HG03175 (cell line): ENCODE data around the gene CHURC1.

ENCODE experiments used
- ATAC-seq: cut with Tn5 transposase; IDR thresholded peaks from one replicate; pipeline ENCODE4 v1.9.1; 2021; ENCODE audit warnings: mild to moderate bottlenecking, moderate library complexity; ENCODE audit not compliant: unreplicated experiment

Gene CHURC1

DNA sequence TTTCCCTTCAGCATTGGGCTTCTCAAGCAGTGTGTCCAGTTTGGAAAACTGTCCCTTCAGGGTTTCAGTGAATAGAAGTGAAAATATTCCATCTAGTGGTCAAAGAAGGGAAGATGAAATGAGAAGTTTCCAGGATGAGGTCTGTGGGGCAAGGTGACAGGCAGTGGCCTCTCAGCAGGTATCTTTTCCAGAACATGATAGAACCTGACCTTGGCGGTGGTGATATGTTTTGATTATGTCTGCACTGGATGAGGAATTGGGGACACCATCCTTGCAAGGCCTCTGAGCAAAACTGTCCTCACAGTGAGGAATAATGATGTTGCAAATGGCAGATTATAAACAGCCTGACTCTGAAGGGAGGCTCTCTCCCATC is 23.6 kb downstream of the CHURC1 start:
- ATAC-seq = no peak

DNA sequence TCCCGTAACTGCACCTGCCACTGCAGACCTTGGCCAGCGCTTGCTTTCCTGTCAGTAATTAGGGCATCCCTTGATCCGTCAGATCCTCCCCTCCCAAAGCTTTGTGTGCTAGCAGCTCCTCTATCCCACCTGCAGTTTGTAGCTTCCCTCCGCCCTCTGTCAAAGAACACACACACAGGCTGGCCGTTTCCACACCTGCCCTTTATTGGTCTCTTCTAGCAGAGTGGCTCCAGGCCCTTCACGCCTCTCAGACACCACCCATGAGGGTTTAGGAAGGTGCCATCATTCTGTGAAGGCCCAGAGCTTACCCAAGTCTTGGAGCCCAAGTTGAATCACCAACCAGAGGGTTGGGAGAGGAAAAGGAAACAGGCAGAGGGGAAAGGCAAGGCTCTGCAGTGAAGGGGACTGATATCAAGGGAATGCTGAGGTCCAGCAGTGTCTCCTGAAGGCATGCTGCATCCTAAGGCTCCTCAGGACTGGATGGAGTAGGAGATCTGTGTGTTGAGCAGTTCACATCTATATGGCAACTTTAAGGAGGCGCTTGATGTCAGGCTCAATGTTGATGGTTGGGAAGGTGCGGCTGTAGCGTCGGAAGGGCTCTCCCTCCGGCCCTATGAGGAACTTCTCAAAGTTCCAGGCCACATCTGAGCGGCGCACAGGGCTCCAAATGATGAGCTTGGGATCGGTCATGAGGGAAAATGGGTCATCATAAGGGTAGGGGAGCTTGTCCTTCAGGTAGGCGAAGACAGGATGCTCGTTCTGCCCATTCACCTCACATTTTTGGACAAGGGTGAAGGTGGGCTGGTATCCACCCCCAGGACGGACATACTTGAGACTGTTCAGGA is 24.9 kb downstream of the CHURC1 start:
- ATAC-seq = no peak

DNA sequence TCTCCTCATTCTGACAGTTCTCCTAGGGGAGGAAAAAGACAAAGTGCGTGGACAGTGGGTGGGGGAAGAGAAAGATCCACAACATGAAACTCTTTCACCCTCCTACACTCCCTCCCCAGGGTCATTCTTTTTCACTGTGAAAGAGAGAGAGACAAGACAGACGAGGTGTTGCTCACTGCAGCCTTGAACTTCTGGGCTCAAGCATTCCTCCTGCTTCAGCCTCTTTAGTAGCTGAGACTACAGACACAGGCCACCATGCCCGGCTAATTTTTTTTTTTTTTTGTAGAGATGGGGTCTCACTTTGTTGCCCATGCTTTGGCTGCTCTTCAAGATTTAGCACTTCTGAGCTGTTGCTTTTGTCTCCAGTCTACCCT is 25.5 kb downstream of the CHURC1 start:
- ATAC-seq = no peak

DNA sequence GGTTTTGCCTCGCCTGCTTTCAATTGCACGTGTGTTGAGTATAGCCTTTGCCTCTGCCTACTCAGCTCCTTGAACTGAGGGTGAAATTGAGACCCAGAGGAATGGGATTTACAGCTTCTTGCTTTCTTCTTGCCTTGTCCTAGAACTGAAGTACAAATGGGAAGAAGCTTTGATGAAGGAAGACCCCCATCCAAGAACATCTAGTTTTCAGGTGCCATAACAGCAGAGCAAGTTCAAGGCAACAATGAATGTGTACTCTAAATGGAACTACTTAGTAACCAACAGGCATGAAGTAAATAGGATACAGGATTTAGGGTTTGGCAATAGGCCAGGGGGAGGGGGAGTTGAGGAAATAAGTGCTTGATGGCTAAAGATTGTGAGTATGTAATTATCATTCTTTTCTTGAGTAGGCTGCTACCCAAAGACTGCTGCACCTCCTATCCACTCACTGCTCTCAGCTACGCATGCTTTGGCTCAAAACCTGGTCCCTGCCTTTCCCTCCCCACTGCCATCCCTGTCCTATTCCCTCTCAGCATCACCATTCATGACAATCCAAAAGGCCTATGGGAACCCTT is 26.2 kb downstream of the CHURC1 start:
- ATAC-seq = no peak

DNA sequence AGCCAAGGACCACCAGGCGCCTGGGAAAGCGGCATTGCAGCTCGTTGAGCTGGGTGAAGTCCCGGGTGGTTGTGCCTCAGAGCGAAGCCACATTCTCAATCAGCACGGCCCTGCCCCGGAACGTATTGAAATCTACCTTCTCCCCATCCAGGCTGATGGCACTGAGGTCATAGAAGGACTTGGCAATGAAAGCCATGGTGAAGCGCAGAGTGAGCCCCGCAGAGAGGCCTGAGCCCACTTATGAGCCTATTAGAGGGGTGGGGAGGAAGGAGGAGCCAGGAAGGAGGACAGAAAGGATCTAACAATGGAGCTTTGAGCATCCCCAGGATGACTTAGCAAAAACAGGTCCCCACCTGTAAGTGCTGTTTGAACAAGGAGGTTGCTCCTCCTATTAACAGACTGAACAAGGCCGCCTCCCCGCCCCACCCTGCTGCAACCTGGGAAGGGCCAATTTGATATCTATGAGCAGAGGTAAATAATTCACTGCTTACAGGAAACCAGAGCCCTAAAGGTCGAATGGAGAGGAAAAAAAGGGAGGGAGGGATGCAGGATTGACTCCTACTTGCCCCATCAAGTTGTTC is 28.4 kb downstream of the CHURC1 start, which contains the start of gene GPX2:
Gene GPX2 (minus strand): TSS at position 215 of the 581 bp plus-strand sequence. CDS start 19 bp downstream, at position 196.
- no peak for ATAC-seq

DNA sequence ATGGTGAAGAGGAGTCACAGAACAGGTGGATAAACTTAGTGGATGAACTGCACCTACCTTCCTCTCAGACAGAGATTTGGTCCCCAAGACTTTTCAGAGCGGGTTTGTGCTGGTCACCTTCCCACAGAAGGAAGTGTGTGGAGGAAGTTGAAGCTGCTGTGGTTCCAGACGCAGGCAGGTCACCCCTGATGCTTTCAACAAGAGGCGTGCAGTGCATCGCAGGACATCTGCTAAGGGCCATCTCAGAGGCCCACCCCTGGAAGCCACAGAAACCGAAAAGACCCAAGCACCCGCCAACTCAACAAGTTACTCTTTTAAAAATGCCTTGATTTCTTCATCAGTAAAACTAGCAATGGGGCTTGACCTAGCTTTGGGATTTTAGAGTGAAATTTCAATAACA is 29.3 kb downstream of the CHURC1 start:
- ATAC-seq = no peak

DNA sequence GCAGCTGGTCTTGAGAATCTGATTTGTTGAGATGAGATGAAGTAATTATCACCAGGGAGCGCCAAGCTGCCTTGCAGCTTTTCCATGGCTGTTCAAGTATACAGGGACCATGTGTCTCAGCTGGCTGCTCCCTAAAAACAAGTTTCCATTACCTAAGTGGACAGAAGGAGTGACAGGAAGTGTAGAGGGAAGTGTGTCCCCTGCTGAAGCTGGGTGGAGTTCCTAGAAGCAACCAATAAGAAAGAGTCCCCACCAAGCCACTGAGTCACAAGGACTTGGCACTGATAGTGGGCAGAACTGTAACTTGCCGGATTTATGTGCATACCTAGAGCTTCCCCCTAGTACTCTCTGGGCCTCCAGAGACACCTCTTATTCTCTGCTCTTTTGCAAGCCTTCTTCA is 29.8 kb downstream of the CHURC1 start:
- ATAC-seq = no peak

DNA sequence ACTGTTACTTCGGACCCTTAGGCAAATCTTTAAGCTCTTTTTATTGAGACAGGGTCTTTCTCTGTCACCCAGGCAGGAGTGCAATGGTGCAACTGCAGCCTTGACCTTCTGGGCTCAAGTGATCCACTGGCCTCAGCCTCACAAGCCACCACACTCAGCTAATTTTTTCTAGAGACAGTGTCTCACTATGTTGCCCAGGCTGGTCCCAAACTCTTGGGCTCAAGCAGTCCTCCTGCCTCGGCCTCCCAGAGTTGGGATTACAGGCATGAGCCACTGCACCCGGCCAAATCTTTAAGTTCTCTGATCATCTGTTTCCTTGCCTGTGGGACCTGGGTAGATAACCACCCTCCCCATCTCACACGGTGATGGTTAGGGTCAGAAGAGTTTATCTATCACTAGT is 30.6 kb downstream of the CHURC1 start:
- ATAC-seq = no peak

DNA sequence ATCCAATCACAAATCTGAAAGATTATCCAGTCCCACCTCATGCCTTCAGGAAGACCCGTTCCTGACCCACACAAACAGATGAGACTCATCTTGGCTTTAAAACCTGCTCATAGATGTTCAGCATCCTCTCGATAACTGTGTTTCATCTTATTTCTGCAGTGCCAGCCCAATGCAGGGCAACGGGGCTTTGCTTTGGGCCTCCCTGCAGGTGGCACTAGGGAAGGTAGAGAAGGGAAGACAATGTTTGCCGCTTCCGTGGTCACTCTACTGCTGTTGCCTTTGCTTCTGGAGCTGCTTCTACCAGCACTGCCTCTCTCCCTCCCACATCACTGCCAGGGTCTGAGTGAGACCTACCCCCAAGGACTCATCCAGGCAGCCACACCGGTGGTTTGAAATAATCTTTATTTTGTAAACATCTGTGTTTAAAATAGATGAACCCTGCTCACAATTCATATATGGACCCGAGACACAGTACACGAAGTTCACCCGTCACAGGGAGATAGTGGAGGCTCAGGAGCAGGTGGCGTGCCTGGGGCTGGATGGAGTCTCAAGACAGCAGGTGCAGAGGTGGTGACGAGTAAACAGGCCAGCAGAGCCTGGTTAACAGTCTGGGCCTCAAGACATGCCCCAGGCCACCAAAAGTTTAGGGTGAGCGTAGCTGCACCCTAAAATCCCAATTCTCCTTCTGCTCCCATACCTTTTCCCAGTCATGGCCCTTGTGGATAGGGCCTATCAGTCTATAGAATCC is 31.4 kb downstream of the CHURC1 start:
- no peak for ATAC-seq

DNA sequence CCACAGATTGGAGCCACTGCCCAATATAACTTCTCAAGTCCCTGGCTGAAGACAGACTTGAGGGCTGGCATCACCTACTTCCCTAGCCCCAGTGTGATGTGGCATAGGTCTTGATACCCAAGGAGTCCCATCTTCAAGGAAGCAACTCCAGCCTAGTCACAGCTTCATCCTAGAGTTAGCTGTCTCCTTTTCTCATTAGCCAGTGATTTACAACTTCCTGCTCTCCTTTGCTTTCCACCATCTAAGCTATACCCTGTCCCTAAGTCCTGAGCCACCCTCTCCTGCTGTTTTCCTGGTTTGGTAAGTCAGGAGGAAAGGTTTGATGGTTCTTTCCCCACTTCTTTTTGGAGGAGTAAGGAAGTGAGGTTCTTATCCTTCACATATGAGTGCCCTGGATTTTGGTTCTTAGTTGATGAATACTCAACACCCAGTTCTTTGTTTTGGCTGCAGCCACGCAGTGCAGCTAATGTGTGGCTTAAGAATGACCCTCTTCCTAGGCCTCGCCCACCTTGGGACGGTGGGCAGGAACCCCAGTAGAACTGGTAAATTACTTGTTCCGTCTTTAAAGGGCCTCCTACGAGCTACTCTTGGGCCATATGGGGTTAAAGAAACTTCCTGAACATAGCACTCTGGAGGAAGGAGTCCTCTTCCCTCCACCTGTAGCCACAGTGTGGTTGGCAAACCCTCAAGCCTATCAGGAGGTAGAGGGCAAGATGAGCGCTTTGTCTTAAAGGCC is 32.2 kb downstream of the CHURC1 start:
- ATAC-seq = no peak

DNA sequence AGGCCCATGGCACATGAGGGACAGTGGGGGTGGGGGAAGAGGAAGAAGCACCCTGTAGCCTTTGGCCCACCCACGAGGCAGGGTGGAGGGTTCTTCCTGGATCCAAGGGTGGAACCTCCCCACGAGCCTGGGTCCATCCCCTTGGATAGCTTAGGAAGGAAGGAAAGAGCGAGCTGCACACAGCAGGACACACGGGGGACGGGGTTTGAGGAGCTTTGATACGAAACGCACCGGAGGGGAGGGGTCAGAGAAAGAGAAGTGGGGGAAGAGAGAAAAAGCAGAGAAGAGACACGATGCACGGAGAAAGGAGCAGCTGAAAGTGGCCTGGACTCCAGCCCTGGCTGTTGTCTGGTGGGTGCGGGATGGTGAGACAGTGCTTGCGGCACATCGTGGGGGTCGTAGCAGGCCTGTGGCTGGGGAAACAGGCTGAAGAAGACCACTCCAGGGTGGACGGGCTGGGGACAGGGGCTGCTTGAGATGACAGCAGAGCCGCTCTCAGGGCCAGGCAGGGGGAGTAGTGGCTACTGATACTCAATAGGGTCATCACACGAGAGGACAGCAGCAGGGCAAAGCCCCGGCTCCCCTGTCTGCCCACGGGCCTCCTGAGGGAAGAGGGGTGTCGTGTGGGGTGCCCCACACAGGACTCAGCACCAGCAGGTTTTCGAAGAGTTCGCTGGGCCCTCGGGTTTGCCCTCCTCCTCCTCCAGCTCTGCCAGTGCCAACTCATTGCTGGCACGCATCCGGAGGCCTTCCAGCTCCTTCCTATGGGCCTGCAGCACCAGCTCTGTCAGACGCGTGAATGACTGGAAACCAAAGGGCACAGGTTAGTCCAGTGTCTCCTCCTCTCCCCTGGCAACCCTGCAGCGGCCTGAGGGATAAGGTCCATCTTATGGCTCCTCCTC is 33.7 kb downstream of the CHURC1 start:
- ATAC-seq = no peak

DNA sequence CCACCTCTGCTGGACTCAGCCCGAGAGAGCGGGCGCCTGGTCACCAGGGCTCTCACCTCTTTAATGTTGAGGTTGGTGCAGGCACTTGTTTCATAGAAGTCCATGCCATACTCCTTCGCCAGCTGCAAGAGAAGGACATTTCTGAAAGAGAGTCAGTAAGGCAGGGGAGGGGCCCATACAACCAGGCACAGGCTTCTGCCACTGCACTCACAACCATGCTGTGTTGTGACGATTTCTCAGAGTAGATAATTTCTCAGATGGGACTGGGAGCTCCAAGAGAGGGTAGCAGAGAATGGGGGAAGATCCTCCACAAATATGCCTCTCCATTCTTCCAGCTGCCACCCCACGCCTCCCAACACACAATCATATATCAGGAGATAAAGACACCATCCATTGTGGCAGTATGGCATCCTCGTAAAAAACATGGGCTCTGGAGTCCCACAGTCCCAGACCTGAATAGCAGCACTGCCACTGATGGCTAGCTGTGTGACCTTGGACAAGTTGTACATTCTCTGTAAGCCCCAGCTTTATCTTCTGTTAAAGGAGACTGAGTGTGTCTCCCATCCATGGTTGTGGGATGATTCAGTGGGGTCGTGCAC is 34.5 kb downstream of the CHURC1 start:
- ATAC-seq = no peak

DNA sequence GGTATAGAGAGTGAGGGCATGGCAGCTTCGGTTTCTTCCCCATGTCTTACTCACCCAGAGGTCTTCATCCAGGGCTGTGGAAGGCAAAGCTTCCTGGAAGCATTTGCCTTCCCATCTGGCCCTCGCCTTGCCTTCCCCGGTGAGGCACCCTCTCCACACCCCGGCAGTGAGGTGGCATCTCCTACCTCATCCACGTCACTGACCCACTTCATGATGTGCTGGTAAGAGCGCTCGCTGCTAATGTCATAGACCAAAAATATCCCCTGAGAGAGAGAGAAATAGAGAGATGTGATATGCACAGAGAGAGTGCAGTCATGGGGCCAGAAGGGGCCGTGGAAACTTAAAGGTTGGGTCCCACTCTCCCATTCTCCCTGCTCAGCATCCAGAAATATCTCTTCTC is 36.6 kb downstream of the CHURC1 start:
- no peak for ATAC-seq

DNA sequence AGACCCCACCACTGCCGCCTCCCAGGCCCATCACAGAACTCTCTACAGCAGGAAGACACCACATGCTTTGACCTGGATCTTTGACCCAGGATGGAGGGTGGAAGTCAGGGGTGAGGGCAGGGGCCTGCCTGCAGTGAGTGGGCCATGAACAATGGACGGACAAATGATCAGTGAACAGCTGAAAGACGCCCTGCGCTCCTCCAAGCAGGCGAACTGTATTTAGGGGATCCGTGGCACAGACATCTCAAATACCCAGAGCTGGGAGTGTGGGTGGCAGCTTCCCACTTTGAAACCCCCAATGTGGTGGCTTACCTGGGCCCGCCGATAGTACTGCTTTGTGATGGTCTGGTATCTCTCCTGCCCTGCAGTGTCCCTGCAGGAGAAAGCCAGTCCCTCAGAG is 37.0 kb downstream of the CHURC1 start:
- ATAC-seq = no peak

DNA sequence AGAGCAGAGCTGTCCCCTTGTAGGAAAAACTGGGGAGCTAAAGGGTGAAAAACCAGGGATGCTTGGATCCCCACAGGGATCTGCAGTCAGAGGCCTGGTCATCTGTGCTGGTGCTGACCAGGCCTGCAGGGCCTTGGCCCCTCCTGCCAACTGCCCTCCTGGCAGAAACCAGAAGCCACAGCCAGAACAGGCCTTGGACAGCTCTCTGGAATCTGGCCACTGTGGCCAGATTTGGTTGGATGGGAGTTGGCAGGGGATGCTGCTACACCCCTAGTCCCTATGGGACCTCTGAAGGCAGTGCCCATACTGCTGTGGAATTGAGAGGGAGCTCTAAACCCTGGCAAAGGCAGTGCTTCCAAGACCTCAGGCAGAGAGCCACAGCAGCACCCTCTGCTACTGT is 37.5 kb downstream of the CHURC1 start:
- ATAC-seq = no peak

DNA sequence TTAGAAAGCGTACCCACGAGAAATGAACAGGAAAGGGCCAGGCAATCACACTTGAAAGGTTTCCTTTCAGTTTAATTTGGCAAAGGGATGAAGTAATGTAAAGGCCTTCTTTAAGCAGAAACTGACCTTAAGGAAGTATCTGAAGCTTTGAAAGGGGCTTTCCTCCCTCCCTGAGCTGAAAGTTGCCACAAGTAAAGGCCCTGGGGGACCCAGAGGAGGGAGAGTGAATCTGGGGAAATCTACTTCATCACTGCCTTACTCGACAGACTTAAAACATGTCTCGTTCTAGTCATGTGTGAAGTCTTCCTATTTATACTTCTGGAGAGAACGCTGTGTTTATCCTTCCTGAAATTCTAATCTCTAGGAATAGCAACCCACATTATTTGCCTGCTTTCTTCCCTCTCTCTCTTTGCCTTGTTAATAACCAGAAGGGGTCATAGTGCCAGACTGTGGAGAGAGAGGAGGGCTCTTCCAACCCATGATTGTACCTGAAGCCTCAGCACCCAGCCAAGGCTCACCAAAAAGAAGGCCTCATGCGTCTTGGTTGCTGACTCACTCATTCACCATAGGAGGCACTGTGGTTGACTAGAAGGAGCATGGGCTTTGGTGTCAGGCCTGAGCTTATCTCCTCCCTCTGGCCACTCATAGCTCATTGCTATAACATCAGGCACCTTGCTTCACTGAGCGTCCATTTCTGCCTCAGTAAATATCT is 38.5 kb downstream of the CHURC1 start:
- ATAC-seq = no peak

DNA sequence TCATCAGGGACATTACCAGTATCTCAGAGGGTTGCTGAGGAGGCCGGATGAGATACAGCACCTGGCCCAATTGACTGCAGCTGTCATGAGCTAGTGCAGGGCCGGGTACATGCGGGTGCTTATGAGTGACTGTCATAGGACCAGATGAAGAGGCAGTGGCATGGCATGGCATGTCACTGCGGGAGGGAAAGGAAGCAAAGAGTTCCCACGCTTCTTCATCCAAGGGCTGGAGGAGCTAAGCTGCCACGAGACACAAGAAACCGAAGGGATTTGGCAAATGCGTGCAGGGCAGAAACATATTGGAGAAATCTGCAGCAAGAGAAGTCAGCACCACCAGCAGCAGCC is 39.0 kb downstream of the CHURC1 start:
- ATAC-seq = no peak

DNA sequence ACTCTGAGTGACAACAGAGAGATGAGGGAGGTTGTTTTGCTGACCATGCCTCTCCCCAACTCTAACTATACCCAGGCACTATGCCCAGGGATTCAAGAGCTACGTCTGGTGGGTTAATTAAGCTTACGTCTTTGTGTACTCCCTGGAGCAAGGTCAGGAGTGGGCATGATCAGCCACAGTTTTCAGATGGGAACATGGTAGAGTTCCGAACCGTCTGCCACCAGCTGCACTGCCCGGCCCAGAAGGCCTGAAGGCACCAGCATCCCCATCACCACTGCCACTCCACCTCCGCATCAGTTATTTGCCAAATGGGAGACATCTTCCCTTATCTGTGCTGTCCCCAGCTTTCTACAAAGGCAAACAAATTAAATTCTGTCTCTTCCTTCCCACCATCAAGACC is 39.4 kb downstream of the CHURC1 start:
- no peak for ATAC-seq
